ENCODE data around the gene SCG2.

SCG2 gene

DNA sequence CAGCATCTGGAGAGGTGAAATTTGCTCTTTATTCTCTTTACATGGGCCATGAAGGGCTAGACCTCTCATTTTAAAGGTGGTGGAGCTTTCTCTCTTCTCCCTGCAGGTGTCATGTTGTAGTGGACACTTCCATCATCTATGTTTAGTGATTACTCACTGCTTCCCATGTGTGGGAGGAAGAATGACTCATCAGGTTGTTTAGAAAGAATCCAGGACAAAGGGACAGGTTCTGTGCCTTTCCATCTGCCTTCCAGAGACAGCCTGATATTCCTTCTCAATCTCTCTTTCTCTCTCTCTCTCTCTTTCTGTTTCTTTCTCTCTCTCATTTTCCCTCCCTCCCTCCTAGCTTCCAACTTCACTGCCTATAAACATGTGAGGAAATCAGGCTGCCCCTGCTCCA lies 38.7 kb downstream of the SCG2 start:
- FAIRE-seq (no peak), DNase-seq (ENCODE audit: insufficient read length, low spot score) (no peak)
- TF ChIP-seq POU2F2 (IDR thresholded peaks at IDR 0.05; ENCODE audit: low read depth, low read length) (no peak), PAX5 (IDR thresholded peaks at IDR 0.05; ENCODE audit: insufficient read depth, low read length, severe bottlenecking) (no peak), POLR2A (IDR thresholded peaks at IDR 0.05; ENCODE audit: low read depth, low read length) (no peak), TAF1 (IDR thresholded peaks at IDR 0.05; ENCODE audit: low read depth, low read length) (no peak)

DNA sequence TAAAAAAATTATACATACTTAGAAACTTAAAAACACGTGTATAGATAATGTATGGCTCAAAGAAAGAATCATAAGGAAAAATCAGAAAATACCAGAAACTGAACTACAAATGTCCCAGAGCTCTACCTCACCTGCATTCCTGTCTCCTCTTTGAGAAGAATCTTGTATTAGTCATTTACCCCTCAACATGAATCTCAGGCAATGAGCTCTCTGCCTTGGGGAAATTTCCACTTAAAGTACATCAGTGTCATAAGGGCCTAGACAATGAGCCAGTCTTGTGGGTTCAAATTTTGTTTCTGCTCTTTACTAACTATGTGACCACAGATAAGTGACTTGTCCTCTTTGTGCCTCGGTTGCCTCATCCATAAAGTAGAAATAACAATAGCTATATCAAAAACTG lies 40.1 kb downstream of the SCG2 start:
- no peak for DNase-seq (ENCODE audit: insufficient read length, low spot score)
- FAIRE-seq = no peak
- TF ChIP-seq POU2F2 (IDR thresholded peaks at IDR 0.05; ENCODE audit: low read depth, low read length) (no peak), SPI1 (IDR thresholded peaks at IDR 0.05; ENCODE audit: low read depth, low read length) (no peak), TAF1 (IDR thresholded peaks at IDR 0.05; ENCODE audit: low read depth, low read length) (no peak), PAX5 (IDR thresholded peaks at IDR 0.05; ENCODE audit: insufficient read depth, low read length, severe bottlenecking) (no peak), POLR2A (IDR thresholded peaks at IDR 0.05; ENCODE audit: low read depth, low read length) (no peak), POLR2AphosphoS5 (IDR thresholded peaks at IDR 0.05; ENCODE audit: low read depth, low read length) (no peak)

DNA sequence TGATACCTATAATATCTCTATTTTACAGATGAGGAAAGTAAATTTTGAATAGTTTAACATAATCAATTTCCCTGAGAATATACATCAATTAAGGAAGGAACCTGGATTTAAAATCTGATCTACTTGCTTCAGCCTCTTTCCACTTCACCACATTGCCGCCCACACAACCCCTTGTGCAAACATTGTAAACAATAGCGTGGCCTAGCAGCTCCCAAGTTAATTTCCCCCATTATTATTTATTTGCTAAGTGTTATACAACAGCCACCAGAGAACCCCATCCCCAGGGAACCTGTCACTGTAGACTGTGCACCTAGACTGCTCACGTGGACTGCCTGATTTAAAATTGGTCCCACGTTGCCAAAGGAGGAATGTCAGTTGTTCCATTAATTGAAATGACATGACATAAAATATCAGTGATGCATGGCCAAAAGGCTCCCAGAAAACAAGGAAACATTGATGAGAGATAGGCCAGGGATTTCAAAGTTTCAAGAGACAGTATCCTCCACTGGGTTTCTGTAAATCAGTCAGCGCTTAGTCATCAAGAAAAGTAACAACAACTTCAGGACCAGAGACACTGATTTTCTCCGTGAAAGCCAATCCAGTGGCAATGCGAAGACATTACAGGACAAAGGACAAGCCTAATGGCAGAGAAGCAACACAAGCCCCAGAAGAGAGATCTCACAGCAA lies 41.3 kb downstream of the SCG2 start:
- DNase-seq (ENCODE audit: insufficient read length, low spot score) (no peak), FAIRE-seq (no peak)
- TF ChIP-seq TAF1 (IDR thresholded peaks at IDR 0.05; ENCODE audit: low read depth, low read length) (no peak), PAX5 (IDR thresholded peaks at IDR 0.05; ENCODE audit: insufficient read depth, low read length, severe bottlenecking) (no peak), POLR2A (IDR thresholded peaks at IDR 0.05; ENCODE audit: low read depth, low read length) (no peak), POLR2AphosphoS5 (IDR thresholded peaks at IDR 0.05; ENCODE audit: low read depth, low read length) (no peak), SPI1 (IDR thresholded peaks at IDR 0.05; ENCODE audit: low read depth, low read length) (no peak), POU2F2 (IDR thresholded peaks at IDR 0.05; ENCODE audit: low read depth, low read length) (no peak)

DNA sequence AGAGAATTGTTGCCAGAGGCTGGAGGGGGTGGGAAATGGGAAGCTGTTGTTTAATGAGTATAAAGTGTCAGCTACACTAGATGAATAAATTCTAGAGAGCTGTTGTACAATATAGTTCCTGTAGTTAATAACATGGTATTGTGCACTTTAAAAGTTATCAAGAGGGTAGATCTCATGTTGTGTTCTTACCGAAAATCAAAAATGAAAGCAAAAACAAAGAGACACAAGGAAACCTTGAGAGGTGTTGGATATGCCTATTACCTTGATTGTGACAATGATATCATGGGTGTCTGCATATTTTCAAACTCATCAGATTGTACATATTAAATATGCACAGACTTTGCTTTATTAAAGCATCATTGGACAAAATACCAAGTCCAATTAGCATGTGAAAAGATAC lies 43.2 kb downstream of the SCG2 start:
- DNase-seq (ENCODE audit: insufficient read length, low spot score) = no peak
- TF ChIP-seq POLR2AphosphoS5 (IDR thresholded peaks at IDR 0.05; ENCODE audit: low read depth, low read length) = no peak
- TF ChIP-seq POU2F2 (IDR thresholded peaks at IDR 0.05; ENCODE audit: low read depth, low read length) = no peak
- TF ChIP-seq POLR2A (IDR thresholded peaks at IDR 0.05; ENCODE audit: low read depth, low read length) = no peak
- FAIRE-seq = no peak

DNA sequence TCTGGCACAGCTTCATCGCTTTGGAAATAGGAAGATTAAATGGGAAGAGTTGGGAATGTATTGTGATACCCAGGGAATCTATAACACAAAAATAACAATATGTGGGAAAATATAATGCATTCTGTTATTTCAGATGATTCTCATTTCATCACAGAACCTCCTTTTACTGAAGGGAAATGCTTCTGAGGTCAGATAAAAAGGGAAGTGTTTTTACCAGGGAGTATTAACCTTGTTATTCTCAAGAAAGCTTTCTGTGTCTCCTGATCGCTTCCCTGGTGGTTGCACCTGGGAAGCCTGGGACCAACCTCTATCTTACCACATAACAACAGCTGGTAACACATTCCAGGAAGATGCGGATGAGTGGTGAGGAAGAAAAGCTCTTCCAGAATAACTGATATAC lies 47.2 kb downstream of the SCG2 start:
- TF ChIP-seq POLR2A (IDR thresholded peaks at IDR 0.05; ENCODE audit: low read depth, low read length) (no peak), PAX5 (IDR thresholded peaks at IDR 0.05; ENCODE audit: insufficient read depth, low read length, severe bottlenecking) (no peak), POU2F2 (IDR thresholded peaks at IDR 0.05; ENCODE audit: low read depth, low read length) (no peak), TAF1 (IDR thresholded peaks at IDR 0.05; ENCODE audit: low read depth, low read length) (no peak), POLR2AphosphoS5 (IDR thresholded peaks at IDR 0.05; ENCODE audit: low read depth, low read length) (no peak), SPI1 (IDR thresholded peaks at IDR 0.05; ENCODE audit: low read depth, low read length) (no peak)
- FAIRE-seq = no peak
- DNase-seq (ENCODE audit: insufficient read length, low spot score) = no peak

DNA sequence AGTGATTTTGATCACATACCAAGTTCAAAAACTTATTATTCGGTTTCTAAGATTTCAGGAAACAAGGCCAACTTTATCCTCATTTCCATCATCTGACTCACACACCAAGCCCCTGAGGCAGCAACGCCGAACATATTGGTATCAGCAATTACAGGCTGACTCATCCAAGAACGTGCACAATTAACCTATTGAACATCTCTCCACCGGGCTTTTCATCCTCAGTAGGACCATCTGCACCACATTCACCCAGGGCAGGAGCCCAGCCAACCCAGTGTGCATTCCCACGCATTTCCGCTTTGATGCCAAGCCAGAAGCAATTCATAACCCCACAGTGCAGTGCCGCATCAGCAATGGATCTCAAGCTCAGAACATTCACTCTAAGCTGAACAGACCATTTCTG lies 52.9 kb downstream of the SCG2 start:
- DNase-seq (ENCODE audit: insufficient read length, low spot score) (no peak), FAIRE-seq (no peak)
- TF ChIP-seq POU2F2 (IDR thresholded peaks at IDR 0.05; ENCODE audit: low read depth, low read length) = no peak
- no peak for TF ChIP-seq POLR2A (IDR thresholded peaks at IDR 0.05; ENCODE audit: low read depth, low read length)
- TF ChIP-seq POLR2AphosphoS5 (IDR thresholded peaks at IDR 0.05; ENCODE audit: low read depth, low read length) = no peak
- TF ChIP-seq SPI1 (IDR thresholded peaks at IDR 0.05; ENCODE audit: low read depth, low read length) = no peak
- no peak for TF ChIP-seq PAX5 (IDR thresholded peaks at IDR 0.05; ENCODE audit: insufficient read depth, low read length, severe bottlenecking)
- TF ChIP-seq TAF1 (IDR thresholded peaks at IDR 0.05; ENCODE audit: low read depth, low read length) = no peak

DNA sequence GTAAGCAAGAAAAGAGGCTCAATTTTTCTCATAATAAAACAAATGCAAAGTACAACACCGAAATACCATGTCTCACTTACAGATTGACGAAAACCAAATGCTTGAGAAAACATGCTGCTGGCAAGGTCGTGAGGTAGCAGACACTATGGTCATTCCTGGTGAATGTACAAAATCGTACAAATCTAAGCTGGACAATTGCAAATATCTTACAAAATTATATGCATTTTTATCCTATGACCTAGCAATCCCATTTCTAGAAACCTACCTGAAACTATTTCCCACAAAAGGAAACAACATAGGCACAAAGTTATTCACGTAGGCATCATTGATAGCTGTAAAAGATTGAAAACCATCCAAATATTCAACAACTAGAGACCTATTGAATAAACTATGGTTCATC lies 54.0 kb downstream of the SCG2 start:
- no peak for FAIRE-seq

More for the DNA sequence above, 54.0 kb downstream of the SCG2 start:
- no peak for DNase-seq (ENCODE audit: insufficient read length, low spot score)
- TF ChIP-seq TAF1 (IDR thresholded peaks at IDR 0.05; ENCODE audit: low read depth, low read length) (no peak), PAX5 (IDR thresholded peaks at IDR 0.05; ENCODE audit: insufficient read depth, low read length, severe bottlenecking) (no peak)
